Muscle layer of colon (tissue), 2 donors: ENCODE results near the gene PLK1.

Experiments used
- H3K27ac ChIP-seq: one replicate; pipeline ENCODE4 v1.7.0; 2013; ENCODE audit warnings: low read depth, mild to moderate bottlenecking, low read length, moderate library complexity
- H3K27me3 ChIP-seq, 2 donors: one replicate each; pipeline ENCODE4 v1.7.0; 2013; ENCODE audit warnings: low read length in 2 of 2, mild to moderate bottlenecking in 2 of 2; ENCODE audit not compliant: insufficient read depth in 2 of 2, control insufficient read depth in 1 of 2
- H3K36me3 ChIP-seq: one replicate; pipeline ENCODE4 v1.7.0; 2013; ENCODE audit warnings: mild to moderate bottlenecking, low read length; ENCODE audit not compliant: insufficient read depth
- H3K4me1 ChIP-seq: one replicate; pipeline ENCODE4 v1.7.0; 2013; ENCODE audit warnings: mild to moderate bottlenecking, low read length; ENCODE audit not compliant: insufficient read depth
- H3K4me3 ChIP-seq, 2 donors: one replicate each; pipeline ENCODE4 v1.7.0; 2013; ENCODE audit warnings: low read length in 2 of 2, low read depth in 1 of 2, mild to moderate bottlenecking in 1 of 2, moderate library complexity in 1 of 2
- H3K9ac ChIP-seq: one replicate; pipeline ENCODE4 v1.7.0; 2013; ENCODE audit warnings: low read length
- H3K9me3 ChIP-seq: one replicate; pipeline ENCODE4 v1.7.0; 2013; ENCODE audit warnings: mild to moderate bottlenecking, low read length
- donor health status: abdominal sarcoma.
- donor health status: Adenocarcinoma of cecum.

PLK1 gene

DNA sequence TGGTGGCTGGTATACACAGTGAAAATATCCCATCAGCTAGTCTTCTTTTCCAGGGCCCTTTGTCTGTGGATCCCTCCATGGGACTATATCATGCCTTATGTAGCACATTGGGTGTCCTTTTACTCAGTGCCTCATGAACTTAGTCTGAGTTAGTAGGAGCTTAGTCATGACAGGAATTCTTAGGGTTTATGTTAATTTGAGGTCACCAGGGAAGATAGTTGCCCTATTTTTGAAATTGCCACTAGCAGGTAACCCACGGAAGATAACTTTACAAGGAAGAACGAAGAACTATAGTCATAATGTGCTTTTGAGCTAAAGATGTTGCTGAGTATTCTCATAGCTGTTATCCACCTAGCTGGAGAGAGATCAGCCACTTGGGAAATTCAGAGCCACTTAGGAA lies 14.8 kb upstream of the PLK1 start:
- H3K4me1 ChIP-seq: no peaks in the 10 kb centered on the region
- H3K4me3 ChIP-seq: no peak overlapping the region
- H3K27me3 ChIP-seq: no peaks in the 10 kb centered on the region
- H3K27ac ChIP-seq: no peak overlapping the region
- no peak overlapping the region for H3K9ac ChIP-seq
- H3K36me3 ChIP-seq: peaks cover 92% of the 10 kb centered on the region
- no peaks in the 10 kb centered on the region for H3K9me3 ChIP-seq

DNA sequence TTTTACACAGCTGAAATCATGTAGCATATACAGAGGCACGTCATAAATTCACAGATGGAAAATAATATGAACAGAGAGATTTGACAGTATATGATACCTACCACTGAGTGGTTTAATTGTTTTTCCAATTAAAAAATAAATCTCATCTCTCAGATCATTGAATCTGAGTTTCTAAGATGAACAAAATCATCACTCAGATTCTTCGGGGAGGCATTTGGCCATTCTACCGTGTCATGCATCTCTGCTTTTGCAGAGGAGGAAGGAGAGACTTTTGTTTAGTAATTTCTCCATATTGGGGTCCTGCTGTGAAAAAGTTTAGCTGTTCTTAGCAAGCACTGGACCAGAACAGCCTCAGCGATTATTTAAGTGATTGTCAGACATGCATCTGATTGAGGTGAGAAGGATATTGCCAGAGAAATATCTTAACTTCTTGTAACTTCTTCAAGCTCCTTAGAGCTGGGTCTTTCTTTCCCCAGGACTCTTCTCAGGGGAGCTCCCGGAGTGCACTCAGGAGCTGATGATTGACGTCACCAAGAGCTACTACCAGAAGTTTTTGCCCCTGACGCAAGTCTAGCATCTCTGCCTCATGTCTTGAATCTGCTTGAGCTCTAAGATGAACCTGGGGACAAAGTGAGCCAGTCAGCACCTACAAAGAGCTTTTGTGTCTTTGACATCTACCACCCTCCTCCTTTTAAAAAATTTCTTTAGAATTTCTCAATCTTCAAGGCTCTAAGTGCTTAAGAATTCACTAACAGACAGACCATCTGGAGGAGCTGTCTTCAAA lies 11.9 kb upstream of the PLK1 start:
- peaks cover 88% of the 10 kb centered on the region for H3K36me3 ChIP-seq
- no peaks in the 10 kb centered on the region for H3K4me1 ChIP-seq
- no peak overlapping the region for H3K9ac ChIP-seq
- no peaks in the 10 kb centered on the region for H3K27me3 ChIP-seq
- no peak overlapping the region for H3K27ac ChIP-seq
- no peak overlapping the region for H3K4me3 ChIP-seq
- no peaks in the 10 kb centered on the region for H3K9me3 ChIP-seq

- Histone ChIP-seq H3K9ac (no peak overlapping the region), H3K27me3 (no peaks in the 10 kb centered on the region), H3K4me1 (no peaks in the 10 kb centered on the region), H3K4me3 (no peak overlapping the region), H3K9me3 (no peaks in the 10 kb centered on the region), H3K27ac (no peak overlapping the region), H3K36me3 (peaks cover 88% of the 10 kb centered on the region)
Observed at GRCh38 chr16:23667355-23667659, 11.4 kb upstream of the PLK1 start.

DNA sequence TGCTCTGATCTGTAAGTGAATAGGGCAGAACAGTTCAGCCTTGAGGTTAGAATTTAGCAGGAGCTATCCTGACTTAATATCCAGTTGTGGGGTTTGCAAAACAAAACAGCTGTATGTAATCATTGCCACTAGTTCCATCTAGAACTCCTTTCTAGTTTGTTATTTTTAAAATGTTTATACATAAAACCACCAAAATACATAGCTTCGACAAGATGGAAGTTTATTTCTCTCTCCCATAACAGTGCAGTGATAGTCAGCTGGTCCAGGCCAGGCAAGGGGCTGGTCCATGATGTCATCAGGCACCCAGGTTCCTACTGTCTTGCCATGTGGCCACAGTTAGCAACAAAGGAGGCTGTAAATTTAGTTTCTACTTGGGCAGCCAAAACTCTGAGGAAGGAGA lies 10.5 kb upstream of the PLK1 start:
- Histone ChIP-seq H3K27me3 (no peaks in the 10 kb centered on the region), H3K4me1 (no peaks in the 10 kb centered on the region), H3K36me3 (peaks cover 80% of the 10 kb centered on the region), H3K27ac (no peak overlapping the region), H3K9ac (no peak overlapping the region), H3K4me3 (no peak overlapping the region), H3K9me3 (no peaks in the 10 kb centered on the region)

- H3K9ac ChIP-seq: no peak overlapping the region
- H3K4me3 ChIP-seq: no peak overlapping the region
- no peaks in the 10 kb centered on the region for H3K27me3 ChIP-seq
- peaks cover 76% of the 10 kb centered on the region for H3K36me3 ChIP-seq
- H3K9me3 ChIP-seq: no peaks in the 10 kb centered on the region
- no peaks in the 10 kb centered on the region for H3K4me1 ChIP-seq
- H3K27ac ChIP-seq: no peak overlapping the region
Observed at GRCh38 chr16:23668873-23669272, 9.8 kb upstream of the PLK1 start.

DNA sequence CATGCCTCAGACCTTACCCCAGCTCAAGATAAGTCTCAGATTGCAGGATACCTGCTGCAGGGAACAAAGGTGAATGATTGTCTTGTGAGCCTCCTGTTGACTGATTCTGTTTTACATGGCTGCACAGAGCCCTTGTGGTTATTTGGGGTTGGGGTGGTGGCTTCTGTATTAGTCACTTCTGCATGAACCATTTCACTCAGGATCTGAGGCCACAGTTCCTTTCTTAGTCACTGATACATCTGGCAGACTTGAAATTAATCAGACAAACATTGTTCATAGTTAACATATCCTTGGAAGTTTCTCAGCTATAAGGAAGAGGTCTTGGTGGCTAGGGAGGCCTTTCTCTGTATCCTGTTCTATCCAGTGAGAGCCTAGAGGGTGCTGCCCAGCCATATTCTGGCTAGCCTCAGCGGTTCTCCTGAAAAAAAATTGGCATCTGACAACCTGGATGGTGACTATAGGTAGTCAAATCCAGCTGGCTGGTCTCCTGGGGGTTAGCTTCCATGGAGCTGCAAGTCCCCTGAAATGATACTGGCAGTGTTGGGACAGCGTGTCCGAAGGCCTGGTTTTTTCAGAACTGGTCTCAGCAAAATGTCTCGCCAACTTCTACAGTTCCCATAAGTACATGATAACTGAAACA lies 8.4 kb upstream of the PLK1 start:
- H3K4me3 ChIP-seq: no peak overlapping the region
- no peak overlapping the region for H3K9ac ChIP-seq
- no peaks in the 10 kb centered on the region for H3K9me3 ChIP-seq
- H3K27me3 ChIP-seq: no peaks in the 10 kb centered on the region
- H3K4me1 ChIP-seq: no peaks in the 10 kb centered on the region
- H3K36me3 ChIP-seq: peaks cover 63% of the 10 kb centered on the region
- H3K27ac ChIP-seq: no peak overlapping the region

DNA sequence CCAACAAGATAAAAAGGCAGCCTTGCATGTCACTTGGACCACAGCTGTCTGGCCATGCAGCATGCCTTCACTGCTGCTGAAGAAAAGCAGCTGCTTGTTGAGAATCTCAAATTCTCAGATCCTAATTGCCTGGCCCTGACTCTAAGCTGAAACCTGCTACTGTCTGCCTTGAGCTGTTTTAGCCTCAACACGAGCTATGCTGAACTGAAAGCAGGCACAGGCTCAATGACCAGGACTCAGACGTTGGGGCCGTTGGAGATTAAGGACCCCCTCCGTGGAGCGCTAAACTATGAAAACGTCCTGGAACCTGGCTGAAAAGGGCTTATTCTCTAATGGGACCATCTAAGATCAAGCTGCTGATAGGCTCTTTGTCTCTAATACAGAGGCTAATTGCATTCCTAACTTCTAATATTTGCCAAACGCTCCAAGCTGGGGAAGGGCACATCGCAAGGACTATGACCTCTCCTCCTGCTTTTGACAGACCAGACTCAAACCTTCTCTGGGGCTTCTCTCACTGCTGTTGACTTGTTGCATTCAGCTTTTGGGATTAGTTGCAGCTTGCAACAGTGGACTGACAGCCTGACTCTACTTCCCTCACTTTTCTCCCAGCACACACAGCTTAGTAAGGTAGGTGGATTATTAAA lies 4.6 kb upstream of the PLK1 start:
- Histone ChIP-seq H3K27me3 (no peaks in the 10 kb centered on the region), H3K9me3 (no peaks in the 10 kb centered on the region), H3K4me3 (no peak overlapping the region), H3K4me1 (peaks cover 2% of the 10 kb centered on the region), H3K27ac (no peak overlapping the region), H3K36me3 (peaks cover 26% of the 10 kb centered on the region), H3K9ac (no peak overlapping the region)

DNA sequence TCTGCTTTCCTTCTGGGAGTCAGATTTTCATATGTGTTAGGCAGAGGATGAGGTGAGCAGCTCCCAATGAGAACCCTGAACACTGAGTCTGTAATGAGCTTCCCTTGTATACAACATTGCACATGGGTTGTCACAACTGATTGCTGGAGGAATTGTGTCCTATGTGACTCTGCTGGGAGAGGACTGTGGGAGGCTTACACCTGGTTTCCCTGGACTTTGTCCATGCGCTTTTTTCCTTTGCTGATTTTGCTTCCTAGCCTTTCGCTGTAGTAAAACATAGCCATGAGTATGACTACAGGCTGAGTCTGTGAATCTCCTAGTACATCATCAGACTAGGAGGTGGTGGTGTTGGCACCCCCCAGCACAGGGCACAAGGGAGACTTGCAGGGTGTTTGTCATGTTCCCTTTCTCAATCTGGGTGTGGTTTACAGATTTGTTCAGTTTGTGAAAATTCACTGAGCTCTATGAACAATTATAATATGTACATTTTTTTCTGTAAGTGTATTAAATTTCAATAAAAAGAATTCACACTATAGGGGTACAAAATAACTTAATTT lies 1.7 kb upstream of the PLK1 start:
- Histone ChIP-seq H3K4me1 (peaks cover 7% of the 10 kb centered on the region), H3K4me3 (no peak overlapping the region), H3K27ac (no peak overlapping the region), H3K9me3 (no peaks in the 10 kb centered on the region), H3K27me3 (no peaks in the 10 kb centered on the region), H3K36me3 (peaks cover 10% of the 10 kb centered on the region), H3K9ac (no peak overlapping the region)

GRCh38 chr16:23679274-23679985 lies 741 bp downstream of the PLK1 start:
- H3K4me3 ChIP-seq: peak overlapping the region; percentile 64 to 68
- peaks cover 7% of the 10 kb centered on the region for H3K4me1 ChIP-seq
- no peaks in the 10 kb centered on the region for H3K9me3 ChIP-seq
- no peak overlapping the region for H3K27ac ChIP-seq
- peaks cover 14% of the 10 kb centered on the region for H3K36me3 ChIP-seq
- no peaks in the 10 kb centered on the region for H3K27me3 ChIP-seq
- H3K9ac ChIP-seq: no peak overlapping the region

DNA sequence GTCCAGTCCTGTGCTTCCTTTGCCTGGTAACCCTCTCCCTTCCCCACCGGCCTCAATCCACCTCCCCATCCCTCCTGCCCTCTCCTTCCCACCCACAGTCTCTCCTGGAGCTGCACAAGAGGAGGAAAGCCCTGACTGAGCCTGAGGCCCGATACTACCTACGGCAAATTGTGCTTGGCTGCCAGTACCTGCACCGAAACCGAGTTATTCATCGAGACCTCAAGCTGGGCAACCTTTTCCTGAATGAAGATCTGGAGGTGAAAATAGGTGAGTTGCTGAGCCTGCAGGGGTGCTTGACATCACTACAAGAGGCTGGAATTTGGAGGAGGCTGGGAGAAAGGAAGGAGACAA lies 1.3 kb downstream of the PLK1 start:
- H3K27ac ChIP-seq: no peak overlapping the region
- H3K4me3 ChIP-seq: no peak overlapping the region
- H3K27me3 ChIP-seq: no peaks in the 10 kb centered on the region
- no peak overlapping the region for H3K9ac ChIP-seq
- H3K4me1 ChIP-seq: peaks cover 7% of the 10 kb centered on the region
- H3K9me3 ChIP-seq: no peaks in the 10 kb centered on the region
- H3K36me3 ChIP-seq: peaks cover 14% of the 10 kb centered on the region

GRCh38 chr16:23682181-23682580 lies 3.5 kb downstream of the PLK1 start:
- Histone ChIP-seq H3K4me1 (peaks cover 7% of the 10 kb centered on the region), H3K9ac (no peak overlapping the region), H3K27me3 (no peaks in the 10 kb centered on the region), H3K27ac (no peak overlapping the region), H3K36me3 (peaks cover 14% of the 10 kb centered on the region), H3K9me3 (no peaks in the 10 kb centered on the region), H3K4me3 (no peak overlapping the region)
